H9 (cell line): ENCODE measurements around the gene INSC. TPM values are rescaled to one million over a fixed set of nuclear protein-coding genes. Genes with fewer than 3 reads are reported as not detected.

ENCODE experiments used
- DNase-seq: peaks from one replicate; pipeline ENCODE4 v3.0.0-alpha.2; 2017
- H2AFZ ChIP-seq: one replicate; pipeline ENCODE4 v1.6.1; 2013; ENCODE audit warnings: mild to moderate bottlenecking, low read length, control low read depth, moderate library complexity
- H2AK5ac ChIP-seq: 2 replicates; pipeline ENCODE4 v1.6.1; 2013; ENCODE audit warnings: low read length, control low read depth, mixed read lengths; ENCODE audit not compliant: insufficient read length
- H2BK120ac ChIP-seq: one replicate; pipeline ENCODE4 v1.6.1; 2013; ENCODE audit warnings: low read depth, mild to moderate bottlenecking, low read length, control low read depth, inconsistent platforms; ENCODE audit not compliant: poor library complexity, severe bottlenecking
- H2BK12ac ChIP-seq: 2 replicates; pipeline ENCODE4 v1.6.1; 2013; ENCODE audit warnings: low read length, control low read depth, mixed read lengths, low read depth; ENCODE audit not compliant: insufficient read length
- H2BK15ac ChIP-seq: 2 replicates; pipeline ENCODE4 v1.6.1; 2013; ENCODE audit warnings: low read depth, low read length, control low read depth
- H2BK20ac ChIP-seq: one replicate; pipeline ENCODE4 v1.6.1; 2013; ENCODE audit warnings: low read depth, mild to moderate bottlenecking, low read length, control low read depth, inconsistent platforms; ENCODE audit not compliant: poor library complexity, severe bottlenecking
- H2BK5ac ChIP-seq: 2 replicates; pipeline ENCODE4 v1.6.1; 2013; ENCODE audit warnings: low read length, control low read depth, mixed read lengths; ENCODE audit not compliant: insufficient read length
- H3K14ac ChIP-seq: 2 replicates; pipeline ENCODE4 v1.6.1; 2013; ENCODE audit warnings: low read length, control low read depth; ENCODE audit not compliant: insufficient read depth
- H3K18ac ChIP-seq: 2 replicates; pipeline ENCODE4 v1.6.1; 2013; ENCODE audit warnings: low read depth, mild to moderate bottlenecking, mixed read lengths, low read length, control low read depth; ENCODE audit not compliant: insufficient read length
- H3K23ac ChIP-seq: 2 replicates; pipeline ENCODE4 v1.6.1; 2013; ENCODE audit warnings: low read length, control low read depth, mixed read lengths, low read depth; ENCODE audit not compliant: insufficient read length
- H3K23me2 ChIP-seq: 2 replicates; pipeline ENCODE4 v1.6.1; 2013; ENCODE audit warnings: low read depth, mild to moderate bottlenecking, mixed read lengths, low read length, control low read depth; ENCODE audit not compliant: insufficient read length, poor library complexity, severe bottlenecking
- H3K27ac ChIP-seq: 2 replicates; pipeline ENCODE4 v1.5.1; 2013; ENCODE audit warnings: low read length, control low read depth, mixed read lengths, low read depth; ENCODE audit not compliant: insufficient read length
- H3K27me3 ChIP-seq: 2 replicates; pipeline ENCODE4 v1.6.1; 2013; ENCODE audit warnings: low read length, control low read depth, inconsistent platforms; ENCODE audit not compliant: insufficient read depth
- H3K4ac ChIP-seq: 2 replicates; pipeline ENCODE4 v1.6.1; 2013; ENCODE audit warnings: low read depth, mild to moderate bottlenecking, control low read depth, inconsistent platforms, low read length, moderate library complexity
- H3K4me1 ChIP-seq: 2 replicates; pipeline ENCODE4 v1.6.1; 2013; ENCODE audit warnings: low read length, control low read depth, inconsistent platforms; ENCODE audit not compliant: insufficient read depth
- H3K4me2 ChIP-seq: 2 replicates; pipeline ENCODE4 v1.6.1; 2013; ENCODE audit warnings: low read length, control low read depth, mixed read lengths; ENCODE audit not compliant: insufficient read length, insufficient read depth
- H3K56ac ChIP-seq: 2 replicates; pipeline ENCODE4 v1.6.1; 2013; ENCODE audit warnings: low read depth, mild to moderate bottlenecking, mixed read lengths, low read length, control low read depth; ENCODE audit not compliant: insufficient read length
- H3K79me1 ChIP-seq: 2 replicates; pipeline ENCODE4 v1.6.1; 2013; ENCODE audit warnings: low read depth, mild to moderate bottlenecking, moderate library complexity, low read length, control low read depth, inconsistent platforms; ENCODE audit not compliant: insufficient read depth, poor library complexity, severe bottlenecking
- H3K79me2 ChIP-seq: 2 replicates; pipeline ENCODE4 v1.6.1; 2013; ENCODE audit warnings: low read length, control low read depth, inconsistent platforms; ENCODE audit not compliant: insufficient read depth
- H3K9ac ChIP-seq: 2 replicates; pipeline ENCODE4 v1.6.1; 2013; ENCODE audit warnings: low read length, control low read depth, mixed read lengths; ENCODE audit not compliant: insufficient read length; ENCODE audit errors: extremely low read depth
- H3K9me3 ChIP-seq: one replicate; pipeline ENCODE4 v1.6.1; 2013; ENCODE audit warnings: low read depth, low read length, inconsistent platforms; ENCODE audit not compliant: control insufficient read depth
- H3T11ph ChIP-seq: one replicate; pipeline ENCODE4 v1.6.1; 2013; ENCODE audit warnings: mild to moderate bottlenecking, low read length, control low read depth, inconsistent platforms
- H4K20me1 ChIP-seq: one replicate; pipeline ENCODE4 v1.6.1; 2013; ENCODE audit not compliant: control insufficient read depth, insufficient read length, insufficient read depth
- H4K5ac ChIP-seq: 2 replicates; pipeline ENCODE4 v1.6.1; 2013; ENCODE audit warnings: low read depth, mild to moderate bottlenecking, mixed read lengths, low read length, control low read depth; ENCODE audit not compliant: insufficient read length
- H4K8ac ChIP-seq: replicated peaks from 2 replicates; pipeline ENCODE4 v1.6.1; 2013; ENCODE audit warnings: low read length, control low read depth, mixed read lengths, low read depth; ENCODE audit not compliant: insufficient read length
- H4K91ac ChIP-seq: 2 replicates; pipeline ENCODE4 v1.6.1; 2013; ENCODE audit warnings: low read depth, mild to moderate bottlenecking, moderate library complexity, mixed read lengths, low read length, control low read depth; ENCODE audit not compliant: insufficient read length
- H3K27ac Mint-ChIP-seq, 3 experiments: 2 replicates in 2 of 3; 3 replicates in 1 of 3; pipeline ENCODE4 v1.8.0; 2020 to 2021; ENCODE audit warnings: mixed read lengths in 3 of 3, mild to moderate bottlenecking in 1 of 3, moderate library complexity in 1 of 3
- H3K27me3 Mint-ChIP-seq: 2 replicates; pipeline ENCODE4 v1.8.0; 2021; ENCODE audit warnings: low read depth, mild to moderate bottlenecking, moderate library complexity, mixed read lengths
- H3K36me3 Mint-ChIP-seq, 3 experiments: 2 replicates in 2 of 3; 3 replicates in 1 of 3; pipeline ENCODE4 v1.8.0; 2020 to 2021; ENCODE audit warnings: low read depth in 3 of 3, mixed read lengths in 3 of 3; ENCODE audit not compliant: insufficient read depth in 1 of 3
- H3K4me1 Mint-ChIP-seq, 2 experiments: 2 replicates each; pipeline ENCODE4 v1.8.0; 2020; ENCODE audit warnings: mixed read lengths in 2 of 2
- H3K4me3 Mint-ChIP-seq, 2 experiments: 2 replicates in 1 of 2; 3 replicates in 1 of 2; pipeline ENCODE4 v1.8.0; 2020 to 2021; ENCODE audit warnings: mild to moderate bottlenecking in 2 of 2, mixed read lengths in 2 of 2, moderate library complexity in 1 of 2
- H3K9me3 Mint-ChIP-seq, 2 experiments: 2 replicates in 1 of 2; 3 replicates in 1 of 2; pipeline ENCODE4 v1.8.0; 2020; ENCODE audit warnings: mild to moderate bottlenecking in 2 of 2, mixed read lengths in 2 of 2, moderate library complexity in 1 of 2
- CTCF ChIP-seq: fragments of 200-600 bp; sonication (generic); conservative IDR thresholded peaks from 3 replicates; pipeline ENCODE4 v1.8.0; 2021; ENCODE audit warnings: antibody characterized with exemption, mild to moderate bottlenecking
- WGBS: extraction: QIAGEN DNeasy Blood & Tissue Kit; methylation state at CpG from one replicate; pipeline ENCODE4 v1.1.7; 2013; ENCODE audit warnings: missing lambda C conversion rate, low lambda C conversion rate, mixed read lengths; ENCODE audit not compliant: insufficient read length; ENCODE audit errors: extremely low coverage; 5-methylcytosine and 5-hydroxymethylcytosine counted together
- total RNA-seq: library from RNA; stranded (reverse); gene quantifications from 2 replicates; pipeline ENCODE4 v1.2.1, GENCODE V29; 2021

Gene INSC
- total RNA-seq, 1 experiment from 2014 or later: not detected

- Histone ChIP-seq H4K20me1 (no peaks in the 10 kb centered on the region), H3K4me2 (no peak overlapping the region), H3K9me3 (no peaks in the 10 kb centered on the region), H4K91ac (no peak overlapping the region), H3K27ac (no peak overlapping the region), H3K14ac (no peak overlapping the region), H3K56ac (no peak overlapping the region), H3K9ac (no peak overlapping the region), H4K5ac (no peak overlapping the region), H2BK12ac (no peak overlapping the region), H2BK20ac (no peak overlapping the region), H4K8ac (no peak overlapping the region), H3K23me2 (no peaks in the 10 kb centered on the region), H2AFZ (no peak overlapping the region), H3K18ac (no peak overlapping the region), H3K79me1 (no peaks in the 10 kb centered on the region), H3K4ac (no peak overlapping the region), H2BK5ac (no peak overlapping the region), H3K23ac (no peak overlapping the region), H3K27me3 (no peaks in the 10 kb centered on the region), H3K79me2 (no peaks in the 10 kb centered on the region), H2BK15ac (no peak overlapping the region), H3K4me1 (no peaks in the 10 kb centered on the region), H2AK5ac (no peak overlapping the region), H3T11ph (no peak overlapping the region), H2BK120ac (no peak overlapping the region)
- Mint-ChIP-seq H3K4me1 (no peaks in the 10 kb centered on the region), H3K27me3 (no peaks in the 10 kb centered on the region), H3K36me3 (no peaks in the 10 kb centered on the region), H3K27ac (no peak overlapping the region), H3K4me3 (no peak overlapping the region), H3K9me3 (no peaks in the 10 kb centered on the region)
- TF ChIP-seq CTCF: no peak
- DNase-seq: no peak
- no CpG with 5 or more reads among the region's 3 CpGs for WGBS
These were observed 134.0 kb downstream of the INSC start for GRCh38 chr11:15248749-15249148.
